HCT116 (cell line): ENCODE data around the gene LTA4H. TPM values are rescaled to one million over a fixed set of nuclear protein-coding genes. Genes with fewer than 3 reads are reported as not detected.

Source experiments
- ATAC-seq: fragments of 200-7000 bp; cut with Tn5 transposase; 2 replicates; pipeline ENCODE4 v1.9.1; 2020; ENCODE audit warnings: mild to moderate bottlenecking, moderate library complexity
- BruUV-seq: library from RNA; stranded (reverse); fragments of 400-500 nt; replicated peaks from 2 replicates; lab custom pipeline; 2021; lab: Mats Ljungman, UMichigan
- CTCF ChIA-PET: fragments of 300-600 bp; sonication (Branson Sonifier 250); formaldehyde crosslinking; loops from one replicate; lab custom pipeline; 2021; ENCODE audit warnings: antibody characterized with exemption; lab: Charles Lee
- POLR2A ChIA-PET: fragments of 300-600, 350-600 bp; sonication (Branson Sonifier 250); formaldehyde crosslinking; loops from one replicate; lab custom pipeline; 2021; ENCODE audit warnings: antibody characterized with exemption; lab: Charles Lee
- RAD21 ChIA-PET, 2 experiments: fragments of 300-600 bp; sonication (Branson Sonifier 250); formaldehyde crosslinking; loops; one replicate each; lab custom pipeline; 2023; ENCODE audit warnings: low total read pairs in 2 of 2; ENCODE audit not compliant: uncharacterized antibody in 2 of 2, unreplicated experiment in 2 of 2, low non-redundant PET in 1 of 2; lab: Charles Lee
- DNase-seq: peaks from one replicate; pipeline ENCODE4 v3.0.0-alpha.2; 2010; ENCODE audit warnings: low read depth, low spot score
- H2AFZ ChIP-seq: fragments of 200-600 bp; shearing (Covaris generic), sonication (generic); 2 replicates; pipeline ENCODE4 v1.6.1; 2017; ENCODE audit warnings: low read depth, mixed run types, mixed read lengths, antibody characterized with exemption, low read length; ENCODE audit not compliant: poor library complexity, severe bottlenecking
- H3K27ac ChIP-seq: 2 replicates; pipeline ENCODE4 v1.5.1; 2012; ENCODE audit warnings: low read depth, low read length
- H3K27me3 ChIP-seq: fragments of 200-600 bp; sonication (generic); 2 replicates; pipeline ENCODE4 v1.6.1; 2016; ENCODE audit warnings: mixed run types, low read length, mixed read lengths; ENCODE audit not compliant: insufficient read depth
- H3K36me3 ChIP-seq, 2 experiments: fragments of 200-500 bp in 1 of 2; fragments of 200-600 bp in 1 of 2; sonication (Bioruptor generic) in 1 of 2; sonication (generic) in 1 of 2; 2 replicates each; pipeline versions ENCODE4 v1.5.1 to v1.6.1; 2014 to 2016; ENCODE audit warnings: low read length in 2 of 2, inconsistent platforms in 1 of 2, mixed read lengths in 1 of 2, mixed run types in 1 of 2; ENCODE audit not compliant: insufficient read depth in 2 of 2, control insufficient read depth in 1 of 2
- H3K4me1 ChIP-seq, 2 experiments: fragments of 200-600 bp in 1 of 2; sonication (generic) in 1 of 2; 2 replicates each; pipeline versions ENCODE4 v1.5.1 to v1.6.1; 2012 to 2017; ENCODE audit warnings: low read length in 2 of 2, inconsistent platforms in 1 of 2, mild to moderate bottlenecking in 1 of 2, mixed read lengths in 1 of 2, mixed run types in 1 of 2, moderate library complexity in 1 of 2; ENCODE audit not compliant: insufficient read depth in 2 of 2, control insufficient read depth in 1 of 2
- H3K4me2 ChIP-seq: fragments of 200-600 bp; sonication (generic); 2 replicates; pipeline ENCODE4 v1.6.1; 2017; ENCODE audit warnings: mixed run types, low read length, mixed read lengths
- H3K4me3 ChIP-seq, 2 experiments: fragments of 200-600 bp in 1 of 2; sonication (generic) in 1 of 2; replicated peaks in 1 of 2; 2 replicates each; pipeline ENCODE4 v1.5.1; 2011 to 2016; ENCODE audit warnings: low read length in 2 of 2, control low read depth in 1 of 2, low read depth in 1 of 2, mild to moderate bottlenecking in 1 of 2, mixed read lengths in 1 of 2, mixed run types in 1 of 2
- H3K79me2 ChIP-seq: fragments of 200-600 bp; sonication (generic); 2 replicates; pipeline ENCODE4 v1.6.1; 2017; ENCODE audit warnings: mild to moderate bottlenecking, mixed run types, low read length, moderate library complexity, mixed read lengths; ENCODE audit not compliant: insufficient read depth
- H3K9ac ChIP-seq: fragments of 200-600 bp; sonication (generic); 2 replicates; pipeline ENCODE4 v1.6.1; 2016; ENCODE audit warnings: low read length, mixed read lengths
- H3K9me2 ChIP-seq: fragments of 200-600 bp; sonication (generic), shearing (Covaris generic); 2 replicates; pipeline ENCODE4 v1.6.1; 2017; ENCODE audit warnings: mixed run types, mild to moderate bottlenecking, moderate library complexity; ENCODE audit not compliant: insufficient read depth
- H3K9me3 ChIP-seq, 2 experiments: fragments of 200-500 bp in 1 of 2; fragments of 200-600 bp in 1 of 2; sonication (Bioruptor generic) in 1 of 2; sonication (generic) in 1 of 2; 2 replicates each; pipeline ENCODE4 v1.6.1; 2014 to 2017; ENCODE audit warnings: low read length in 2 of 2, mixed read lengths in 2 of 2, inconsistent platforms in 1 of 2, low read depth in 1 of 2, mild to moderate bottlenecking in 1 of 2, mixed run types in 1 of 2, moderate library complexity in 1 of 2; ENCODE audit not compliant: control insufficient read depth in 1 of 2, insufficient read depth in 1 of 2
- H4K20me1 ChIP-seq: fragments of 200-600 bp; sonication (generic), shearing (Covaris generic); 2 replicates; pipeline ENCODE4 v1.6.1; 2017; ENCODE audit warnings: mixed run types, mild to moderate bottlenecking, moderate library complexity; ENCODE audit not compliant: insufficient read depth
- CEBPB ChIP-seq: IDR thresholded peaks from 2 replicates; pipeline ENCODE4 v1.6.1; 2012; ENCODE audit warnings: low read depth
- EZH2 ChIP-seq: fragments of 200-600 bp; sonication (generic); IDR thresholded peaks from 2 replicates; pipeline ENCODE4 v1.6.1; 2017; ENCODE audit warnings: antibody characterized with exemption, mixed run types
- EZH2phosphoT487 ChIP-seq: fragments of 200-600 bp; IDR thresholded peaks from 2 replicates; pipeline ENCODE4 v1.6.1; 2018; ENCODE audit warnings: antibody characterized with exemption, borderline replicate concordance
- POLR2A ChIP-seq: IDR thresholded peaks from 2 replicates; pipeline ENCODE4 v1.7.0; 2011; ENCODE audit warnings: borderline replicate concordance; ENCODE audit not compliant: insufficient read depth, insufficient read length; ENCODE audit errors: extremely low read depth
- POLR2AphosphoS5 ChIP-seq: IDR thresholded peaks from 2 replicates; pipeline ENCODE4 v1.6.1; 2011; ENCODE audit warnings: mild to moderate bottlenecking, low read depth, low read length, moderate library complexity
- RAD21 ChIP-seq: IDR thresholded peaks from 2 replicates; pipeline ENCODE4 v1.6.1; 2012; ENCODE audit warnings: low read depth, mild to moderate bottlenecking
- SIN3A ChIP-seq: IDR thresholded peaks from 2 replicates; pipeline ENCODE4 v1.6.1; 2012; ENCODE audit warnings: low read depth
- SP1 ChIP-seq: IDR thresholded peaks from 2 replicates; pipeline ENCODE4 v1.6.1; 2012; ENCODE audit warnings: low read depth
- YY1 ChIP-seq: IDR thresholded peaks from 2 replicates; pipeline ENCODE4 v1.6.1; 2011; ENCODE audit warnings: low read length, low read depth, moderate library complexity, mild to moderate bottlenecking; ENCODE audit not compliant: insufficient replicate concordance; ENCODE audit errors: extremely low read depth
- intact Hi-C: fragments of 100-400 bp; cut with micrococcal nuclease; formaldehyde crosslinking; loops from 2 replicates; pipeline ENCODE4 v1.10.0; 2022
- total RNA-seq: library from RNA; stranded (reverse); gene quantifications from one replicate; pipeline ENCODE4 v1.2.1, GENCODE V29; 2021; ENCODE audit not compliant: unreplicated experiment
- TF ChIP-seq, protein P1 (sequence below): IDR thresholded peaks from 2 replicates; pipeline ENCODE4 v1.6.1; 2012
- TF ChIP-seq, protein P2 (sequence below): IDR thresholded peaks from 2 replicates; pipeline ENCODE4 v1.6.1; 2012; ENCODE audit warnings: low read depth
- TF ChIP-seq, protein P3 (sequence below): IDR thresholded peaks from 2 replicates; pipeline ENCODE4 v1.6.1; 2011; ENCODE audit warnings: mild to moderate bottlenecking, low read length, moderate library complexity; ENCODE audit not compliant: insufficient replicate concordance; ENCODE audit errors: extremely low read depth

The LTA4H gene
- total RNA-seq, 1 experiment from 2014 or later, result 163 TPM

DNA sequence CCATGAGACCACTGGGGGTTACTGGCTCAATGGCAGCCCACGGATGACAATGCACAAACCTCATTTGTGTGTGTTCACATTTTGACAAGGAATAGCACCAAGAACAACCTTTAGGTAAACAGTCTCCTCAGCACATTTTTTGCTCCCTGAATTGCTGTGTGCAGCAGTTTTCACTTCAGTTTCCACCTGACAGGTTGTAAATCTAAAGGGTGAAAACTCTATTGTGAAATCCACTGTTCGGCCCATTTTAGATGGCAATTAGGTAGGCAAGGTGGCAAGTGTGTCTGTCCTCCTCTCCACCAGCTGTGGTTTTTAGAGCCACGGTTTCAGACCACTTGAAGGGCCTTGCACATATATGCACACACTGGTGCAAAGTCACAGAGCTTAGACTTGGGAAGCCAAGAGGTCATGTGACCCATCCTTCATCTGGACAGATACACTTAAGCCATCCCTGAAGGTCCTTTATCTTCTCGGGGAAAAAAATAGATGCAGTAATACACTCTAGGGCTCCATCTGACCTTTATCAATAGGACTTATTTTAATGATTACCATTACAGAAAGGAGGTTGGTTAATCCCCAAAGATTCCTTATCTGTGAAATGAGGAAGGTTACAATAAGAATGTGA, 62.4 kb downstream of the LTA4H start:
- no peak for TF ChIP-seq SIN3A
- TF ChIP-seq, protein P1, sequence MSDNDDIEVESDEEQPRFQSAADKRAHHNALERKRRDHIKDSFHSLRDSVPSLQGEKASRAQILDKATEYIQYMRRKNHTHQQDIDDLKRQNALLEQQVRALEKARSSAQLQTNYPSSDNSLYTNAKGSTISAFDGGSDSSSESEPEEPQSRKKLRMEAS, result no peak
- TF ChIP-seq, protein P2, sequence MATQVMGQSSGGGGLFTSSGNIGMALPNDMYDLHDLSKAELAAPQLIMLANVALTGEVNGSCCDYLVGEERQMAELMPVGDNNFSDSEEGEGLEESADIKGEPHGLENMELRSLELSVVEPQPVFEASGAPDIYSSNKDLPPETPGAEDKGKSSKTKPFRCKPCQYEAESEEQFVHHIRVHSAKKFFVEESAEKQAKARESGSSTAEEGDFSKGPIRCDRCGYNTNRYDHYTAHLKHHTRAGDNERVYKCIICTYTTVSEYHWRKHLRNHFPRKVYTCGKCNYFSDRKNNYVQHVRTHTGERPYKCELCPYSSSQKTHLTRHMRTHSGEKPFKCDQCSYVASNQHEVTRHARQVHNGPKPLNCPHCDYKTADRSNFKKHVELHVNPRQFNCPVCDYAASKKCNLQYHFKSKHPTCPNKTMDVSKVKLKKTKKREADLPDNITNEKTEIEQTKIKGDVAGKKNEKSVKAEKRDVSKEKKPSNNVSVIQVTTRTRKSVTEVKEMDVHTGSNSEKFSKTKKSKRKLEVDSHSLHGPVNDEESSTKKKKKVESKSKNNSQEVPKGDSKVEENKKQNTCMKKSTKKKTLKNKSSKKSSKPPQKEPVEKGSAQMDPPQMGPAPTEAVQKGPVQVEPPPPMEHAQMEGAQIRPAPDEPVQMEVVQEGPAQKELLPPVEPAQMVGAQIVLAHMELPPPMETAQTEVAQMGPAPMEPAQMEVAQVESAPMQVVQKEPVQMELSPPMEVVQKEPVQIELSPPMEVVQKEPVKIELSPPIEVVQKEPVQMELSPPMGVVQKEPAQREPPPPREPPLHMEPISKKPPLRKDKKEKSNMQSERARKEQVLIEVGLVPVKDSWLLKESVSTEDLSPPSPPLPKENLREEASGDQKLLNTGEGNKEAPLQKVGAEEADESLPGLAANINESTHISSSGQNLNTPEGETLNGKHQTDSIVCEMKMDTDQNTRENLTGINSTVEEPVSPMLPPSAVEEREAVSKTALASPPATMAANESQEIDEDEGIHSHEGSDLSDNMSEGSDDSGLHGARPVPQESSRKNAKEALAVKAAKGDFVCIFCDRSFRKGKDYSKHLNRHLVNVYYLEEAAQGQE, result no peak
- TF ChIP-seq, protein P3, sequence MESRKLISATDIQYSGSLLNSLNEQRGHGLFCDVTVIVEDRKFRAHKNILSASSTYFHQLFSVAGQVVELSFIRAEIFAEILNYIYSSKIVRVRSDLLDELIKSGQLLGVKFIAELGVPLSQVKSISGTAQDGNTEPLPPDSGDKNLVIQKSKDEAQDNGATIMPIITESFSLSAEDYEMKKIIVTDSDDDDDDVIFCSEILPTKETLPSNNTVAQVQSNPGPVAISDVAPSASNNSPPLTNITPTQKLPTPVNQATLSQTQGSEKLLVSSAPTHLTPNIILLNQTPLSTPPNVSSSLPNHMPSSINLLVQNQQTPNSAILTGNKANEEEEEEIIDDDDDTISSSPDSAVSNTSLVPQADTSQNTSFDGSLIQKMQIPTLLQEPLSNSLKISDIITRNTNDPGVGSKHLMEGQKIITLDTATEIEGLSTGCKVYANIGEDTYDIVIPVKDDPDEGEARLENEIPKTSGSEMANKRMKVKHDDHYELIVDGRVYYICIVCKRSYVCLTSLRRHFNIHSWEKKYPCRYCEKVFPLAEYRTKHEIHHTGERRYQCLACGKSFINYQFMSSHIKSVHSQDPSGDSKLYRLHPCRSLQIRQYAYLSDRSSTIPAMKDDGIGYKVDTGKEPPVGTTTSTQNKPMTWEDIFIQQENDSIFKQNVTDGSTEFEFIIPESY, result no peak
- TF ChIP-seq EZH2phosphoT487, result no peak
- no peak for TF ChIP-seq EZH2
- no peak for TF ChIP-seq POLR2AphosphoS5
- TF ChIP-seq SP1, result no peak
- no peak for TF ChIP-seq RAD21
- no peak for TF ChIP-seq CEBPB
- no peak for TF ChIP-seq POLR2A
- no peak for TF ChIP-seq YY1
- TF ChIP-seq, all 23 proteins: peak for 0
- no peak overlapping the region for H3K9ac ChIP-seq
- ATAC-seq (no peak), DNase-seq (no peak)
- H3K27ac ChIP-seq, result no peak overlapping the region
- H3K4me3 ChIP-seq, result no peak overlapping the region
- intact Hi-C loops, result no loop called here
- ChIA-PET POLR2A (no interaction called here), RAD21 (interaction anchor here in 1 of 2 experiments (0.7 kb wide), 1 partner anchor 28 kb away, joined by 3 read pairs; no protein-coding TSS in a partner anchor), CTCF (no interaction called here)
- no peaks in the 10 kb centered on the region for H3K9me2 ChIP-seq
- no peak overlapping the region for H2AFZ ChIP-seq
- no peaks in the 10 kb centered on the region for H3K9me3 ChIP-seq
- H3K4me2 ChIP-seq, result no peak overlapping the region
- H3K27me3 ChIP-seq, result no peaks in the 10 kb centered on the region
- H3K36me3 ChIP-seq, result no peaks in the 10 kb centered on the region
- no TSS peak for BruUV-seq
- H4K20me1 ChIP-seq, result no peaks in the 10 kb centered on the region
- no peaks in the 10 kb centered on the region for H3K79me2 ChIP-seq
- peaks cover 0 to 7% of the 10 kb centered on the region in 2 experiments; a peak in 1 of 4 replicates for H3K4me1 ChIP-seq
